Activated naive CD8-positive, alpha-beta T cell treated with anti-CD3 and anti-CD28 coated beads for 36 hours (primary cell): ENCODE results near the gene FAM149A. TPM values are rescaled to one million over a fixed set of nuclear protein-coding genes. Genes with fewer than 3 reads are reported as not detected.

Experiments used
- DNase-seq: peaks from one replicate; pipeline ENCODE4 v3.0.0; 2021
- H3K27ac Mint-ChIP-seq: one replicate; pipeline ENCODE4 v1.8.0; 2022; ENCODE audit warnings: mild to moderate bottlenecking, moderate library complexity, mixed read lengths
- H3K27me3 Mint-ChIP-seq: one replicate; pipeline ENCODE4 v1.8.0; 2022; ENCODE audit warnings: mild to moderate bottlenecking, mixed read lengths
- H3K36me3 Mint-ChIP-seq: one replicate; pipeline ENCODE4 v1.8.0; 2021; ENCODE audit warnings: mild to moderate bottlenecking, mixed read lengths
- H3K4me1 Mint-ChIP-seq: one replicate; pipeline ENCODE4 v1.8.0; 2021; ENCODE audit warnings: mixed read lengths
- H3K4me3 Mint-ChIP-seq: one replicate; pipeline ENCODE4 v1.8.0; 2022; ENCODE audit warnings: mild to moderate bottlenecking, moderate library complexity, mixed read lengths
- H3K9me3 Mint-ChIP-seq: one replicate; pipeline ENCODE4 v1.8.0; 2022; ENCODE audit warnings: mixed read lengths
- total RNA-seq, 2 experiments: library from RNA; stranded (reverse); gene quantifications; one replicate each; pipeline ENCODE4 v1.2.3, GENCODE V29; 2021

Gene FAM149A
- total RNA-seq, 2 experiments from 2014 or later: 0.52 to 0.82 TPM

- no peak for DNase-seq
- no peaks in the 10 kb centered on the region for H3K9me3 Mint-ChIP-seq
- peaks cover 9% of the 10 kb centered on the region for H3K27me3 Mint-ChIP-seq
- peaks cover 2% of the 10 kb centered on the region for H3K4me1 Mint-ChIP-seq
- no peaks in the 10 kb centered on the region for H3K36me3 Mint-ChIP-seq
- no peak overlapping the region for H3K4me3 Mint-ChIP-seq
- no peak overlapping the region for H3K27ac Mint-ChIP-seq
Observed at GRCh38 chr4:186161138-186161537, 56.6 kb downstream of the FAM149A start.

DNA sequence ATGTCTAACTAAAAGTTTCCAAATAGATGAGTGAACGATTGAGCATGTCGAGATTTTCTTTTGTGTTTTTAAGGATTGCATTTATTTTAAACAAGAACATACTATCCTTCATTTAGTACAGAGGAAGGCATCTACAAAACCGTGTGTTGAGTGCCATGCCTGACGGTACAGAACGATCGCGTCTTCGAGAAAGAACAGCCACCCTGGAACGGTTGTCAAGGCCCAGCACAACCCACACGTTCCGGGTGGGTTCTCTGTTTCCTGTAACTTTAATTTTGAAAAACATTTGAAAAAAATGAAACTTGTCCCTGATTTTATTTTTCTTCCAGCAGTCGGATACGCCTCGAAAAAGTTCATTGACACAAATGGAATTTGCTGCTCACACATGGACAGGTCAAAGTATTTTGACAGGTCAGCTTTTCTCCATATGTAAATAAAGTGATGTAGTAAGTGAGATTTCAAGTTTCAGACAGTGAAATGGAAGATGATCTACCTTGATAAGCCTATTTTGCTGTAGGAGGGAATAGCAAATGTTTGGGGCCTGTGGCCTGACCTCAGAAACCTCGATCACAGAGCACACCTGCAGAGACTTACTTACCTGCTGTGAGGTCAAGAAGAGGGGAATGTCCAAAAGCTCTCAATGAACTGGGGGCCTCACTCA lies 62.5 kb downstream of the FAM149A start:
- Mint-ChIP-seq H3K4me1 (no peaks in the 10 kb centered on the region), H3K36me3 (no peaks in the 10 kb centered on the region), H3K9me3 (no peaks in the 10 kb centered on the region), H3K27ac (no peak overlapping the region), H3K4me3 (no peak overlapping the region), H3K27me3 (peaks cover 12% of the 10 kb centered on the region)
- no peak for DNase-seq

GRCh38 chr4:186167605-186168004 lies 63.1 kb downstream of the FAM149A start:
- Mint-ChIP-seq H3K9me3 (no peaks in the 10 kb centered on the region), H3K36me3 (no peaks in the 10 kb centered on the region), H3K4me1 (no peaks in the 10 kb centered on the region), H3K27me3 (peaks cover 12% of the 10 kb centered on the region), H3K27ac (no peak overlapping the region), H3K4me3 (no peak overlapping the region)
- no peak for DNase-seq

DNA sequence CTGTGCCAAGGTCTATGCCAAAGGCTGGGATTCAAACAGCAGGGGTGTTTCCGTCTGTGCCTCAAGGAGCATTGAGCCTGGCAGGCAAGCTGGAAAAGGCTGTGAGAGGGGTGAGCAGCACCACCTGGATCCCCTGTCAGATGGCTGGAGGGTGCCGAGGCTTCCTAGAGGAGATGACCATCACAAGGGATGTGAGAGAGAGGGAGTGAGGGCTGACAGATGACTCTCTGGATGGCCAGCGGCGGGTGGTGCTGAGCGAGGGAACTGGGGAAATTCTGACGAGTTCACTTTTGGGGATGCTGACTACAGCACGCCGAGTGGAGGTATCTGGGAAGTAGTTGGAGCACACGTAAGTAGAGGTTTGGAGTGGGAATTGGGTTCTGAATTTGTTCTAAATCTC lies 64.2 kb downstream of the FAM149A start:
- Mint-ChIP-seq H3K36me3 (no peaks in the 10 kb centered on the region), H3K4me1 (no peaks in the 10 kb centered on the region), H3K9me3 (no peaks in the 10 kb centered on the region), H3K27ac (no peak overlapping the region), H3K27me3 (peaks cover 12% of the 10 kb centered on the region), H3K4me3 (no peak overlapping the region)
- DNase-seq: no peak

DNA sequence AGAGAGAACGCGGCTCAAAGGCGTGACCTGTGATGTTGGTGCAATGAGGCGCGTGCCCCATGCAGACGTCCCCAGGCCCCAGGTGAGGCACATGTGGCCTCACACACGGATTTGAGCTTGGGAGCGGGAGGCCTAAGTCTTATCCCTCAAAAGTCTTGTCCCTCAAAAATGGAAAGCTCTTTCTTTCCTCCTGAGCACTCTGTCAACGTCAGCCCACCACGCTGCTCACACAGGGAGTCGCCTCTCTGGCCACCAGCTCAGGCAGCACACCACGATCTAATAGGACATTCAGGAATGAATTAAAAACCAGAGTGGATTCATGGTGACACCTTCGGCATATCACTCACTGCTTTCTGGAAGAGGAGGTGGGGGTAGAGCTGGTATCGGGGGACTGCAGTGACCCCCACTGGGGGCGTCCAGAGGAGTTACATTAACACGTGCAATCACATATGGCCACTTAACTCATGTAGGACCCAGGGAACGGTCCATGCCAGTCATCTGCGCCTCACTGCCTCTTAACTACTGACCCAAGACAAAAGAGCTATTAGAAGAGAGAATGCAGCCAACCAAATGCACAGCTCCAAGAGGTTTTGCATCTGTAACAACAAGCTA lies 64.9 kb downstream of the FAM149A start:
- DNase-seq: no peak

GRCh38 chr4:186169945-186170802 lies 65.7 kb downstream of the FAM149A start:
- no peak overlapping the region for H3K27ac Mint-ChIP-seq
- no peaks in the 10 kb centered on the region for H3K4me1 Mint-ChIP-seq
- no peaks in the 10 kb centered on the region for H3K9me3 Mint-ChIP-seq
- no peak overlapping the region for H3K4me3 Mint-ChIP-seq
- H3K36me3 Mint-ChIP-seq: no peaks in the 10 kb centered on the region
- no peak for DNase-seq
- peaks cover 3% of the 10 kb centered on the region for H3K27me3 Mint-ChIP-seq

More for the DNA sequence above, 64.9 kb downstream of the FAM149A start:
- Mint-ChIP-seq H3K4me3 (no peak overlapping the region), H3K27me3 (peaks cover 11% of the 10 kb centered on the region), H3K27ac (no peak overlapping the region), H3K36me3 (no peaks in the 10 kb centered on the region), H3K9me3 (no peaks in the 10 kb centered on the region), H3K4me1 (no peaks in the 10 kb centered on the region)

GRCh38 chr4:186170966-186171365 lies 66.5 kb downstream of the FAM149A start:
- Mint-ChIP-seq H3K36me3 (no peaks in the 10 kb centered on the region), H3K4me3 (no peak overlapping the region), H3K4me1 (no peaks in the 10 kb centered on the region), H3K27me3 (peaks cover 9% of the 10 kb centered on the region), H3K27ac (no peak overlapping the region), H3K9me3 (no peaks in the 10 kb centered on the region)
- no peak for DNase-seq

GRCh38 chr4:186172546-186172945 lies 68.0 kb downstream of the FAM149A start:
- Mint-ChIP-seq H3K4me3 (no peak overlapping the region), H3K9me3 (no peaks in the 10 kb centered on the region), H3K27me3 (peaks cover 7% of the 10 kb centered on the region), H3K36me3 (no peaks in the 10 kb centered on the region), H3K27ac (no peak overlapping the region), H3K4me1 (no peaks in the 10 kb centered on the region)
- DNase-seq: no peak

DNA sequence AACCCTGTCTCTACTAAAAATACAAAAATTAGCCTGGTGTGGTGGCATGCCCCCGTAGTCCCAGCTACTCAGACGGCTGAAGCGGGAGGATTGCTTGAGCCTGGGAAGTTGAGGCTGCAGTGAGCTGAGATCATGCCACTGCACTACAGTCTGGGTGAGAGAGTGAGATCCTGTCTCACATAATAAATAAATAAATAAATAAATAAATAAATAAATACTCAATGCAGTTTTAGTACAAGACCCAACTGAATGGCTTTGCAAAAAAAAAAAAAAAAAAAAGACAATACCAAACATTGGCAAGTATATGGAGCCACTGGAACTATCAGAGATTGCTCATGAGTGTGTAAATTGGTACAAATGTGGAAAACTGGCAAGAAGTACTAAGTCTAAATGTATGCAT lies 83.6 kb downstream of the FAM149A start:
- peaks cover 26% of the 10 kb centered on the region for H3K4me1 Mint-ChIP-seq
- peaks cover 15% of the 10 kb centered on the region for H3K27me3 Mint-ChIP-seq
- no peak for DNase-seq
- no peak overlapping the region for H3K4me3 Mint-ChIP-seq
- H3K36me3 Mint-ChIP-seq: peaks cover 3% of the 10 kb centered on the region
- peaks cover 7% of the 10 kb centered on the region for H3K9me3 Mint-ChIP-seq
- no peak overlapping the region for H3K27ac Mint-ChIP-seq

GRCh38 chr4:186189656-186190055 lies 85.2 kb downstream of the FAM149A start:
- peaks cover 2% of the 10 kb centered on the region for H3K36me3 Mint-ChIP-seq
- H3K9me3 Mint-ChIP-seq: peaks cover 3% of the 10 kb centered on the region
- peak overlapping the region; percentile 92 for H3K27ac Mint-ChIP-seq
- peak overlapping the region; percentile 86 for H3K4me3 Mint-ChIP-seq
- peaks cover 28% of the 10 kb centered on the region for H3K4me1 Mint-ChIP-seq
- DNase-seq: no peak
- H3K27me3 Mint-ChIP-seq: peaks cover 5% of the 10 kb centered on the region

- no peaks in the 10 kb centered on the region for H3K9me3 Mint-ChIP-seq
- H3K4me3 Mint-ChIP-seq: peak overlapping the region; percentile 86
- H3K4me1 Mint-ChIP-seq: peaks cover 28% of the 10 kb centered on the region
- H3K27ac Mint-ChIP-seq: peak overlapping the region; percentile 92
- no peaks in the 10 kb centered on the region for H3K27me3 Mint-ChIP-seq
- peak; percentile 49 for DNase-seq
- peaks cover 7% of the 10 kb centered on the region for H3K36me3 Mint-ChIP-seq
Observed at GRCh38 chr4:186190581-186191199, 86.2 kb downstream of the FAM149A start.

- Mint-ChIP-seq H3K27me3 (no peaks in the 10 kb centered on the region), H3K4me1 (peaks cover 28% of the 10 kb centered on the region)
Observed at GRCh38 chr4:186191200-186192065, 86.9 kb downstream of the FAM149A start, which contains the start of gene CYP4V2. Gene CYP4V2, plus strand, starts transcription at chr4:186191567. Its CDS starts 257 bp downstream, at chr4:186191824.

GRCh38 chr4:186192066-186192612 lies 87.6 kb downstream of the FAM149A start:
- peaks cover 16% of the 10 kb centered on the region for H3K36me3 Mint-ChIP-seq
- H3K9me3 Mint-ChIP-seq: no peaks in the 10 kb centered on the region
- H3K27me3 Mint-ChIP-seq: no peaks in the 10 kb centered on the region
- H3K27ac Mint-ChIP-seq: peak overlapping the region; percentile 92
- DNase-seq: no peak
- H3K4me3 Mint-ChIP-seq: peak overlapping the region; percentile 94
- peaks cover 28% of the 10 kb centered on the region for H3K4me1 Mint-ChIP-seq

More at GRCh38 chr4:186191200-186192065, 86.9 kb downstream of the FAM149A start, which contains the start of gene CYP4V2:
- peak; percentile 91 for DNase-seq
- Mint-ChIP-seq H3K36me3 (peaks cover 15% of the 10 kb centered on the region), H3K9me3 (no peaks in the 10 kb centered on the region), H3K27ac (peak within 1 kb of the TSS; percentile 92), H3K4me3 (peak within 1 kb of the TSS; percentile 94)

- Mint-ChIP-seq H3K4me1 (peaks cover 27% of the 10 kb centered on the region), H3K27ac (no peak overlapping the region), H3K9me3 (no peaks in the 10 kb centered on the region), H3K36me3 (peaks cover 16% of the 10 kb centered on the region), H3K27me3 (no peaks in the 10 kb centered on the region), H3K4me3 (no peak overlapping the region)
- DNase-seq: no peak
Observed at GRCh38 chr4:186193851-186194250, 89.3 kb downstream of the FAM149A start.
